Keratinocyte (primary cell): ENCODE results near the gene FHOD3. TPM values are rescaled to one million over a fixed set of nuclear protein-coding genes. Genes with fewer than 3 reads are reported as not detected.
A peak's percentile ranks its signal among the peaks of the same experiment; 100 is the strongest.

Experiments used
- DNase-seq: peaks from one replicate; pipeline ENCODE4 v3.0.0-alpha.2; 2011; ENCODE audit warnings: low read depth, missing footprints, low spot score
- FAIRE-seq: peaks from 2 replicates; lab custom pipeline; 2011; peaks lifted over from hg19 to GRCh38; lab: Jason Lieb, UNC
- H2AFZ ChIP-seq: 2 replicates; pipeline ENCODE4 v1.6.0; 2012; ENCODE audit warnings: low read length, control low read depth, inconsistent platforms; ENCODE audit not compliant: control insufficient read depth
- H3K27ac ChIP-seq: 2 replicates; pipeline ENCODE4 v1.5.1; 2011; ENCODE audit warnings: low read length; ENCODE audit not compliant: control insufficient read depth, insufficient read depth
- H3K27me3 ChIP-seq: 3 replicates; pipeline ENCODE4 v1.6.0; 2011; ENCODE audit warnings: low read length; ENCODE audit not compliant: control insufficient read depth, insufficient read depth; ENCODE audit errors: extremely low read depth
- H3K36me3 ChIP-seq, 2 experiments: 2 replicates in 1 of 2; 3 replicates in 1 of 2; pipeline ENCODE4 v1.5.1; 2011; ENCODE audit warnings: low read length in 2 of 2, mild to moderate bottlenecking in 1 of 2; ENCODE audit not compliant: control insufficient read depth in 2 of 2, insufficient read depth in 2 of 2; ENCODE audit errors: extremely low read depth in 1 of 2
- H3K4me1 ChIP-seq: 3 replicates; pipeline ENCODE4 v1.5.1; 2011; ENCODE audit warnings: low read length; ENCODE audit not compliant: control insufficient read depth, insufficient read depth; ENCODE audit errors: extremely low read depth
- H3K4me2 ChIP-seq: 3 replicates; pipeline ENCODE4 v1.6.0; 2011; ENCODE audit warnings: low read depth, low read length; ENCODE audit not compliant: control insufficient read depth, insufficient read depth; ENCODE audit errors: extremely low read depth
- H3K4me3 ChIP-seq, 3 experiments: fragments of 200-600 bp in 1 of 3; sonication (generic) in 1 of 3; 2 replicates in 2 of 3; 3 replicates in 1 of 3; pipeline ENCODE4 v1.5.1; 2011 to 2016; ENCODE audit warnings: low read length in 3 of 3, mild to moderate bottlenecking in 3 of 3, control low read depth in 2 of 3, inconsistent platforms in 1 of 3, low read depth in 1 of 3, mixed read lengths in 1 of 3, mixed run types in 1 of 3, moderate library complexity in 1 of 3; ENCODE audit not compliant: control insufficient read depth in 2 of 3, insufficient read depth in 2 of 3; ENCODE audit errors: extremely low read depth in 1 of 3
- H3K79me2 ChIP-seq: 2 replicates; pipeline ENCODE4 v1.6.0; 2012; ENCODE audit warnings: low read length; ENCODE audit not compliant: control insufficient read depth, insufficient read depth
- H3K9ac ChIP-seq: 3 replicates; pipeline ENCODE4 v1.6.0; 2011; ENCODE audit warnings: low read length; ENCODE audit not compliant: control insufficient read depth, insufficient read depth; ENCODE audit errors: extremely low read depth
- H3K9me1 ChIP-seq: 3 replicates; pipeline ENCODE4 v1.6.0; 2011; ENCODE audit warnings: low read length; ENCODE audit not compliant: control insufficient read depth, insufficient read depth; ENCODE audit errors: extremely low read depth
- H3K9me3 ChIP-seq: 2 replicates; pipeline ENCODE4 v1.5.1; 2012; ENCODE audit warnings: low read depth, low read length; ENCODE audit not compliant: control insufficient read depth
- H4K20me1 ChIP-seq: 3 replicates; pipeline ENCODE4 v1.6.0; 2011; ENCODE audit warnings: low read length; ENCODE audit not compliant: control insufficient read depth, insufficient read depth; ENCODE audit errors: extremely low read depth
- EZH2 ChIP-seq: IDR thresholded peaks from one replicate; pipeline ENCODE4 v1.6.1; 2012; ENCODE audit warnings: inconsistent platforms, mild to moderate bottlenecking, low read length, moderate library complexity
- dilution Hi-C: fragments of 300-500 bp; cut with MboI; formaldehyde crosslinking; loops from one replicate; pipeline ENCODE4 v1.7.0; 2020; ENCODE audit warnings: low sequenced_read_pairs; ENCODE audit not compliant: extremely low pct_ligation_motif_present
- polyA plus RNA-seq, 5 experiments: library from polyadenylated mRNA; depleted of rRNA in 3 of 5; stranded (reverse) in 3 of 5; stranded (forward) in 1 of 5; unstranded in 1 of 5; fragments of >200 nt; gene quantifications; 1 replicate in 1 of 5; 2 replicates in 3 of 5; 3 replicates in 1 of 5; pipeline versions ENCODE4 v1.2.1 to v1.2.3, GENCODE V29; 2011 to 2012; ENCODE audit warnings: missing spikeins in 2 of 5, low read depth in 1 of 5, low replicate concordance in 1 of 5
- TF ChIP-seq, protein P1 (sequence below), 3 experiments: IDR thresholded peaks in 1 of 3; conservative IDR thresholded peaks in 1 of 3; optimal IDR thresholded peaks in 1 of 3; 2 replicates in 2 of 3; 3 replicates in 1 of 3; pipeline versions ENCODE3 to v1.5.1; 2011; ENCODE audit warnings: low read length in 3 of 3, mild to moderate bottlenecking in 3 of 3, moderate library complexity in 2 of 3, control low read depth in 1 of 3, inconsistent platforms in 1 of 3; ENCODE audit not compliant: insufficient read depth in 2 of 3; ENCODE audit errors: extremely low read depth in 1 of 3

Gene FHOD3
- polyA plus RNA-seq, 1 donor (not counting 4 experiments of a cell fraction or from before 2014, with no cell fraction given): 7.7 TPM

DNA sequence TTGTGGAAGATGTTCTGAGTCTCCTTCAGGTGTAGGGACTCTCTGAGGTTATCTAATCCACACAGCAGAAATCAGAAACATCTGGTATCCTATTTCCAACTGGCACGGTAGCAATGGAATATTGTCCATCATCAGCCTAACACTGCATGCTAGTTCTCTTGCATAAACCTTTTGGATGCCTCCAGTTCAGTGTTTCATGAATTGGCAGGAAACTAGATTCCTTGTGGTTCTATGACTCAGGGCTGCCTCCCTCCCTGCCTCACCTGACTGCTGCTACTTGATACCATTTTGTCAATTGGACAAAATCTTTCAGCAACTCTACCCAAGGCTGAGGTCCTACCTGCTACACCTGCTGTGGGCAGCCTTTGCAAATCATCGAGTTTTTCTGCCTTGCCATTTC, 400.4 kb downstream of the FHOD3 start:
- no peak overlapping the region for H2AFZ ChIP-seq
- H3K79me2 ChIP-seq: no peaks in the 10 kb centered on the region
- no peaks in the 10 kb centered on the region for H4K20me1 ChIP-seq
- no peak for TF ChIP-seq EZH2
- H3K36me3 ChIP-seq: no peaks in the 10 kb centered on the region
- DNase-seq (no peak), FAIRE-seq (peak; percentile 99)
- H3K9ac ChIP-seq: no peak overlapping the region
- H3K9me3 ChIP-seq: no peaks in the 10 kb centered on the region
- dilution Hi-C loops: no loop called here
- no peak overlapping the region for H3K27ac ChIP-seq
- H3K9me1 ChIP-seq: no peaks in the 10 kb centered on the region
- no peaks in the 10 kb centered on the region for H3K27me3 ChIP-seq
- H3K4me3 ChIP-seq: no peak overlapping the region
- H3K4me2 ChIP-seq: peak overlapping the region; percentile 7
- H3K4me1 ChIP-seq: peaks cover 23% of the 10 kb centered on the region

DNA sequence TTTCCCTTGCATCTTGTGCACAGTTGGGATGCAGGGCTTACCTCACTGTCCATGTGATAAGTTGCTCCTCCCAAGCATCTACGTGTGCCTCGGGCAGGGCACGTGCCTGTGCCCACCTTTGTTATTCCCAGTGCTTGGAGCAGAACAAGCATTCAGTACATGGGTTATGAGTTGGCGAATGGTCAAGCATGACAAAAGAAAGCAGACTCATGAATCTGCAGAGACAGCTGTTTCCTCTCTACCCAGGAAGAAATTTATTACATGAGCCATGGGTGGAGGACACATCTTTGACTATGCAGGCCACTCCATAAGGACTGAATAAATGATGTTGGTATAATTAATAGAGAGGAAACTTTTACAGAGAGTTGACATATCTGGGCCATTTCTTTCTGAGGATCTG, 403.4 kb downstream of the FHOD3 start:
- dilution Hi-C loops: no loop called here
- no peaks in the 10 kb centered on the region for H3K27me3 ChIP-seq
- H3K4me2 ChIP-seq: no peak overlapping the region
- FAIRE-seq (no peak), DNase-seq (no peak)
- no peak overlapping the region for H3K27ac ChIP-seq
- no peak overlapping the region for H3K9ac ChIP-seq
- no peaks in the 10 kb centered on the region for H4K20me1 ChIP-seq
- no peak overlapping the region for H3K4me3 ChIP-seq
- no peak overlapping the region for H2AFZ ChIP-seq
- H3K9me1 ChIP-seq: no peaks in the 10 kb centered on the region
- no peak for TF ChIP-seq EZH2
- TF ChIP-seq, protein P1, sequence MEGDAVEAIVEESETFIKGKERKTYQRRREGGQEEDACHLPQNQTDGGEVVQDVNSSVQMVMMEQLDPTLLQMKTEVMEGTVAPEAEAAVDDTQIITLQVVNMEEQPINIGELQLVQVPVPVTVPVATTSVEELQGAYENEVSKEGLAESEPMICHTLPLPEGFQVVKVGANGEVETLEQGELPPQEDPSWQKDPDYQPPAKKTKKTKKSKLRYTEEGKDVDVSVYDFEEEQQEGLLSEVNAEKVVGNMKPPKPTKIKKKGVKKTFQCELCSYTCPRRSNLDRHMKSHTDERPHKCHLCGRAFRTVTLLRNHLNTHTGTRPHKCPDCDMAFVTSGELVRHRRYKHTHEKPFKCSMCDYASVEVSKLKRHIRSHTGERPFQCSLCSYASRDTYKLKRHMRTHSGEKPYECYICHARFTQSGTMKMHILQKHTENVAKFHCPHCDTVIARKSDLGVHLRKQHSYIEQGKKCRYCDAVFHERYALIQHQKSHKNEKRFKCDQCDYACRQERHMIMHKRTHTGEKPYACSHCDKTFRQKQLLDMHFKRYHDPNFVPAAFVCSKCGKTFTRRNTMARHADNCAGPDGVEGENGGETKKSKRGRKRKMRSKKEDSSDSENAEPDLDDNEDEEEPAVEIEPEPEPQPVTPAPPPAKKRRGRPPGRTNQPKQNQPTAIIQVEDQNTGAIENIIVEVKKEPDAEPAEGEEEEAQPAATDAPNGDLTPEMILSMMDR (optimal IDR thresholded peaks at IDR 0.05 in 1 of 3, IDR thresholded peaks at IDR 0.05 in 1 of 3, conservative IDR thresholded peaks at IDR 0.05 in 1 of 3; ENCODE audit: extremely low read depth in 1 of 3, insufficient read depth in 2 of 3, low read length in 3 of 3): no peak
- H3K4me1 ChIP-seq: peaks cover 16% of the 10 kb centered on the region
- no peaks in the 10 kb centered on the region for H3K9me3 ChIP-seq
- H3K79me2 ChIP-seq: no peaks in the 10 kb centered on the region
- no peaks in the 10 kb centered on the region for H3K36me3 ChIP-seq

- H3K79me2 ChIP-seq: no peaks in the 10 kb centered on the region
- H3K27me3 ChIP-seq: no peaks in the 10 kb centered on the region
- H3K4me2 ChIP-seq: no peak overlapping the region
- H3K27ac ChIP-seq: no peak overlapping the region
- no peaks in the 10 kb centered on the region for H3K9me1 ChIP-seq
- FAIRE-seq (peak; percentile 9), DNase-seq (no peak)
- H3K4me3 ChIP-seq: no peak overlapping the region
- dilution Hi-C loops: no loop called here
- no peak overlapping the region for H2AFZ ChIP-seq
- H3K9ac ChIP-seq: no peak overlapping the region
- H3K4me1 ChIP-seq: peaks cover 9% of the 10 kb centered on the region
- H3K36me3 ChIP-seq: no peaks in the 10 kb centered on the region
- TF ChIP-seq, protein P1 (optimal IDR thresholded peaks at IDR 0.05 in 1 of 3, IDR thresholded peaks at IDR 0.05 in 1 of 3, conservative IDR thresholded peaks at IDR 0.05 in 1 of 3; ENCODE audit: extremely low read depth in 1 of 3, insufficient read depth in 2 of 3, low read length in 3 of 3): no peak
- TF ChIP-seq EZH2: no peak
- no peaks in the 10 kb centered on the region for H3K9me3 ChIP-seq
- no peaks in the 10 kb centered on the region for H4K20me1 ChIP-seq
These were observed 405.0 kb downstream of the FHOD3 start for GRCh38 chr18:36702401-36703013.
